ENCODE measurements around the gene ATF6B.
"Not testable (repeated sequence)": the region's sequence is repeated elsewhere in the genome, so short reads cannot be mapped to it uniquely, and the experiment has no call there.

Gene ATF6B

GRCh38 chr6:32083812-32084768, 44.0 kb downstream of the ATF6B start:
- no peak overlapping the region for H3K4me3 ChIP-seq (ENCODE audit: low read depth, low read length)

GRCh38 chr6:32082935-32083334, 45.1 kb downstream of the ATF6B start:
- H3K4me3 ChIP-seq (ENCODE audit: low read depth, low read length) = no peak overlapping the region

- H3K4me3 ChIP-seq (ENCODE audit: low read depth, low read length) = no peak overlapping the region
Measured at GRCh38 chr6:32082478-32082877, 45.6 kb downstream of the ATF6B start.

GRCh38 chr6:32081168-32081990, 46.7 kb downstream of the ATF6B start:
- no peak overlapping the region for H3K4me3 ChIP-seq (ENCODE audit: low read depth, low read length)

- H3K4me3 ChIP-seq (ENCODE audit: low read depth, low read length) = no peak overlapping the region
Measured at GRCh38 chr6:32079566-32080290, 48.3 kb downstream of the ATF6B start.

- no peak overlapping the region for H3K4me3 ChIP-seq (ENCODE audit: low read depth, low read length)
Measured at GRCh38 chr6:32076321-32076809, 51.7 kb downstream of the ATF6B start.

- no peak overlapping the region for H3K4me3 ChIP-seq (ENCODE audit: low read depth, low read length)
Measured at GRCh38 chr6:32075781-32076180, 52.3 kb downstream of the ATF6B start.

GRCh38 chr6:32074996-32075532, 53.0 kb downstream of the ATF6B start:
- no peak overlapping the region for H3K4me3 ChIP-seq (ENCODE audit: low read depth, low read length)

GRCh38 chr6:32073613-32074012, 54.4 kb downstream of the ATF6B start:
- H3K4me3 ChIP-seq (ENCODE audit: low read depth, low read length) = no peak overlapping the region

GRCh38 chr6:32073101-32073500, 54.9 kb downstream of the ATF6B start:
- no peak overlapping the region for H3K4me3 ChIP-seq (ENCODE audit: low read depth, low read length)

GRCh38 chr6:32070814-32071543, 57.1 kb downstream of the ATF6B start:
- no peak overlapping the region for H3K4me3 ChIP-seq (ENCODE audit: low read depth, low read length)

GRCh38 chr6:32069878-32070515, 58.0 kb downstream of the ATF6B start:
- no peak overlapping the region for H3K4me3 ChIP-seq (ENCODE audit: low read depth, low read length)

- no peak overlapping the region for H3K4me3 ChIP-seq (ENCODE audit: low read depth, low read length)
Measured at GRCh38 chr6:32069460-32069859, 58.6 kb downstream of the ATF6B start.

GRCh38 chr6:32068867-32069266, 59.2 kb downstream of the ATF6B start:
- H3K4me3 ChIP-seq (ENCODE audit: low read depth, low read length) = no peak overlapping the region

GRCh38 chr6:32068315-32068714, 59.7 kb downstream of the ATF6B start:
- H3K4me3 ChIP-seq (ENCODE audit: low read depth, low read length) = not testable (repeated sequence)

GRCh38 chr6:32067521-32067920, 60.5 kb downstream of the ATF6B start:
- H3K4me3 ChIP-seq (ENCODE audit: low read depth, low read length) = not testable (repeated sequence)

Data from iPS-11a (cell line).